RWPE1 (cell line): ENCODE data around the gene KAZN.

Source experiments
- CTCF ChIA-PET: fragments of 350-600 bp; sonication (Branson Sonifier 250); formaldehyde crosslinking; extraction: SDS; loops from one replicate; lab custom pipeline; 2021; lab: Yijun Ruan, JAX
- POLR2A ChIA-PET: fragments of 400-600 bp; formaldehyde crosslinking; extraction: SDS; loops from one replicate; lab custom pipeline; 2020; ENCODE audit warnings: antibody characterized with exemption; ENCODE audit not compliant: low non-redundant PET; lab: Yijun Ruan, JAX
- DNase-seq: peaks from one replicate; pipeline ENCODE4 v3.0.0; 2012; ENCODE audit warnings: low spot score
- H3K27ac ChIP-seq: fragments of 450-650 bp; 2 replicates; pipeline ENCODE4 v1.5.1; 2017
- TF ChIP-seq, protein P1 (sequence below): fragments of 450-650 bp; conservative IDR thresholded peaks from 2 replicates; pipeline ENCODE4 v1.5.1; 2017; ENCODE audit warnings: low read depth, mild to moderate bottlenecking

The KAZN gene

DNA sequence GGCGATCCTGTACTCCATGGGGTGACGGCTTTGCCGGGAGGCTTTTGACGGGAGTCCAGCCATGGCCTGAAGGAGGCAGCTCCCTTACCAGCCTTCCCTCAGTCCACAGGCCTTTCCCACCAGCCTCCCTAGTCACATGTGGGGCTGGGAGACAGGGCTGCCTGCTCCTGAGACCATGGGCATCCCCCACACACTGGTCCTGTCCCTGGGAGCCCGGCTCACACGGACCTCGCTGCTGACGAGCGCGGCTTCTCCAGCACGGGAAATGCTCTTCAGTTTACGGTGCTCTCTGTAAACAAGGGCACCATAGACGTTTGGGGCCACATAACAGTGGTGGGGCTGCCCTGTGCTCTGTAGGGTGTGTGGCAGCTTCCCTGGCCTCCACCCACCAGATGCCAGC lies 450.6 kb downstream of the KAZN start:
- CTCF ChIA-PET, result no interaction called here
- H3K27ac ChIP-seq, result no peak overlapping the region
- TF ChIP-seq, protein P1, sequence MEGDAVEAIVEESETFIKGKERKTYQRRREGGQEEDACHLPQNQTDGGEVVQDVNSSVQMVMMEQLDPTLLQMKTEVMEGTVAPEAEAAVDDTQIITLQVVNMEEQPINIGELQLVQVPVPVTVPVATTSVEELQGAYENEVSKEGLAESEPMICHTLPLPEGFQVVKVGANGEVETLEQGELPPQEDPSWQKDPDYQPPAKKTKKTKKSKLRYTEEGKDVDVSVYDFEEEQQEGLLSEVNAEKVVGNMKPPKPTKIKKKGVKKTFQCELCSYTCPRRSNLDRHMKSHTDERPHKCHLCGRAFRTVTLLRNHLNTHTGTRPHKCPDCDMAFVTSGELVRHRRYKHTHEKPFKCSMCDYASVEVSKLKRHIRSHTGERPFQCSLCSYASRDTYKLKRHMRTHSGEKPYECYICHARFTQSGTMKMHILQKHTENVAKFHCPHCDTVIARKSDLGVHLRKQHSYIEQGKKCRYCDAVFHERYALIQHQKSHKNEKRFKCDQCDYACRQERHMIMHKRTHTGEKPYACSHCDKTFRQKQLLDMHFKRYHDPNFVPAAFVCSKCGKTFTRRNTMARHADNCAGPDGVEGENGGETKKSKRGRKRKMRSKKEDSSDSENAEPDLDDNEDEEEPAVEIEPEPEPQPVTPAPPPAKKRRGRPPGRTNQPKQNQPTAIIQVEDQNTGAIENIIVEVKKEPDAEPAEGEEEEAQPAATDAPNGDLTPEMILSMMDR, result no peak
- DNase-seq, result no peak
- POLR2A ChIA-PET, result no interaction called here

DNA sequence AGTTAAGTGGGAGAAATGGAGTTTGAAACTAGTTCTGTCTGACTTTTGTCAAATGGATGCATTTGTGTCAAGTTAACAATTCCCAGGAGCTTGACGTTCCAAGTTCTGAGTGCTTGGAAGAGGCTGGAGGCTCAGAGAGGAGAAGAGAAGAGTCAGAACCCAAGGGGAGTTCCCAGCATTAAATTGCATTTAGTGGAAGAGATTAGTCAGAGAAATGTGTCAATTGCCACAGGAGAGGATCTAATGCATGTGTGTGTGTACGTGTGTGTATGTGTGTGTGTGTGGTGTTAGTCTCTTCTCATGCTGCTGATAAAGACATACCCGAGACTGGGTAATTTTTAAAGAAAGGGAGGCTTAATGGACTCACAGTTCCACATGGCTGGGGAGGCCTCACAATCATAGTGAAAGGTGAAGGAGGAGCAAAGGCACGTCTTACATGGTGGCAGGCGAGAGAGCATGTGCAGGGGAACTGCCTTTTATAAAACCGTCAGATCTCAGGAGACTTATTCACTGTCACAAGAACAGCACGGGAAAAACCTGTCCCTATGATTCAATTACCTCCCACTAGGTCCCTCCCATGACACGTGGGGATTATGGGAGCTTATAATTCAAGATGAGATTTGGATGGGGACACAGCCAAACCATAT lies 453.5 kb downstream of the KAZN start:
- H3K27ac ChIP-seq, result no peak overlapping the region
- ChIA-PET CTCF (no interaction called here), POLR2A (no interaction called here)
- DNase-seq, result no peak
- TF ChIP-seq, protein P1, result no peak

DNA sequence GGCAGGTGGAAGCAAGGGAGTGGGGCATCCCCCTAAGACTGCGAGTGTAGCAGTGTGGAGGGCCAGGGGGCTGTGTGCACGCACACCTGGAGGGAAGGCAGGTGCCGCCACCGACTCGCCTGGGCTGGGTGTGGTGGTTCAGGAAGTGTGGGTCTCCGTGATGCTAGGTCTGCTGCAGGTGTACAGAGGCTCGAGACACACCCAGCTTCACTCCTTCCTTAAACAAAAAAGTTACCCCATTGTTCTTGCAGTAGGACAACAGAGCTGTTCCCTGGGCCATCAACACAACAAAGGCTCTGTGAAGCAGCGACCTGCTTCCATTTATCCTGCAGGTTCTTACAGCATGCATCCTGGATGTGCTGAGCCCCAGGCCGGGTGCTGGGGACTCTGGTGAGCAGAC lies 454.7 kb downstream of the KAZN start:
- H3K27ac ChIP-seq, result no peak overlapping the region
- ChIA-PET CTCF (no interaction called here), POLR2A (no interaction called here)
- no peak for DNase-seq
- TF ChIP-seq, protein P1, result no peak

DNA sequence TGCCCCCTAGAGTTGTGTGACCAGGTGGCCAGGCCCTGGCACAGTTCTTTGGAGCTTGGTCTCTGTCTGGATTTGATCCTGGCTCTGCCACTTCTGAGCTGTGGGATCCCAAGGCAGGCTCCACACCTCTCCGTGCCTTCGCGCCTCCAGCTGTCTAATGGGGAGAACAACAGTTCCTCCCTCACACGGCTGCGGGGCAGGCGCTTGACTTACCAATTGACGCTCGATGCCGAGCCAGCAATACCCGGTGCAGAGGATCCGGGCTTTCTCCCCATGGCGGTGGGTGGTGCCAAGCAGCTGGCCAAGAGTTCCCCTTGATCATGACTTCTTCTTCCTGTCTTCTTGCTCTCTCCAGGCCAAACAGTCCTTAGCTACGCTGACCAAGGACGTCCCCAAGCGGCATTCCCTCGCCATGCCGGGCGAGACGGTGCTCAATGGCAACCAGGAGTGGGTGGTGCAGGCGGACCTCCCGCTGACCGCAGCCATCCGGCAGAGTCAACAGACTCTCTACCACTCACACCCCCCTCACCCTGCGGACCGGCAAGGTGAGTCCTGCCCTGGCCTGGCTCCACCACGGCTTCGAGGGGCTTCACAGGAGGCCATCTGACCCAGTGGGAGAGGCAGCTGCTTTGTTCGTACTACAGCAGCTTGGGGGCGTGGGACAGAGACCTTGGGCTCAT lies 457.4 kb downstream of the KAZN start:
- CTCF ChIA-PET, result interaction anchor here (0.6 to 2.0 kb wide), 2 partner anchors 9 to 191 kb away, joined by 4 to 6 read pairs; no protein-coding TSS in a partner anchor
- H3K27ac ChIP-seq, result no peak overlapping the region
- TF ChIP-seq, protein P1, result no peak
- POLR2A ChIA-PET, result no interaction called here
- DNase-seq, result no peak

DNA sequence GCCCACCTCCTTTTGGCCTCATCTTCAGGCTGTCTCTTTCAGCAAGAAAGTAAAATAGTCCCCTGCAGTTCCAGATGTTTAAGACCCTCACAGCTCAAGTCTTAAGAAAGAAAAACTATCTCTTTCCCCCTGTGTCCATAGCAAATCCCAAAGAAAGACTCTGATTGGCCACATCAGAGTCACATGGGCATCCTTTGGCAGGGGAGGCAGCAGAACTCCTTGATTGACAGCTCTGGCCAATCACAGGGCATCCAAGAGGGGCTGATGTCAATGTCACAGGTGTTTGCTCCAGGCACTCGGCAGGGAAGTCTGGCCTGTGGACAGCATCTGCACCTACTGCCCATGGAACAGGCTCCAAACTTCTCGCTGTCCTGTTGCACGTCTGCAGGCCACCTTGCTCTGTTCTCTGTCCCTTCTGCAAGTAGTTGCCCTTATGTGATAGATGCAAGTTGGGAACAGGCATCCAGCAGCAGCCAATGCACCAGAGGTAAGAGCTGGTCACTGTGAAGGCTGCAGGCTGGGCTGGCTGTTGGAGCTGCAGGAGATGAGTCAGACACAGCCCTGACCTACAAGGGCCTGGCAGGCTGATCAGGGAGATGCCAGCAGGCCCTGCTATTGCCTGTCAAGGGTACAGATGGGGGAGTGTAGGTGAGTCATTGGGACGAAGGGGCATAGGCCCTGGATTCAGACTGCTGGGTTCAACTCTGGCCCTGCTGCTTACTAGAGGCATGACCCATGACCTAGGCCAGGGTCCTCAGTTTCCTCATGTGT lies 458.2 kb downstream of the KAZN start:
- no peak for DNase-seq
- H3K27ac ChIP-seq, result no peak overlapping the region
- TF ChIP-seq, protein P1, result no peak
- ChIA-PET CTCF (interaction anchor here (0.6 to 2.0 kb wide), 3 partner anchors 10 to 192 kb away, joined by 3 to 6 read pairs (median 4); no protein-coding TSS in a partner anchor), POLR2A (no interaction called here)

DNA sequence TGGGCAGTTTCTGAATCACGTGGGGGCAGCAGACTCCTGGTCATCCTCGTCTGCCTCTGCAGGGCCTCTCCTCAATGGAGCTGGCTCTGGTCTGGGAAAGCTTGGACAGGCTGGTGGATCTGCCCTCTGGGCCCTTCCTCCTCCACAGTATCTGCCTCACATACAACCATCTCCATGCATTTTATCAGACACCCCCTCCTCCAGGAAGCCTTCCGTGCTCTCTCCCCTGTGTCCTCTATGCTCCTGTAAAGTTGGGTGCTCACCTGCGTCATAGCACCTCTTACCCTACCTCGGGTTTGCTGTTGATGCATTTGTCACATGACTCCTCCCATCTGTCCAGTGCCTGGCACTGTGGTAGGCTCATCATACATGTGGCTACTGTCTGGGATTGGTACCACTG lies 459.3 kb downstream of the KAZN start:
- POLR2A ChIA-PET, result no interaction called here
- TF ChIP-seq, protein P1, result no peak
- CTCF ChIA-PET, result interaction anchor here (1.0 kb wide), 1 partner anchor 11 kb away, joined by 3 read pairs; no protein-coding TSS in a partner anchor
- DNase-seq, result no peak
- H3K27ac ChIP-seq, result no peak overlapping the region
